Smooth muscle cell (in vitro differentiated cells): ENCODE results near the gene BFSP2. TPM values are rescaled to one million over a fixed set of nuclear protein-coding genes. Genes with fewer than 3 reads are reported as not detected.

ENCODE experiments used
- DNase-seq: peaks from one replicate; lab custom pipeline; 2025; ENCODE audit not compliant: unreplicated experiment; lab: John Stamatoyannopoulos, UW
- H2AFZ ChIP-seq: fragments of 200-600 bp; sonication (generic); 2 replicates; pipeline ENCODE4 v1.6.0; 2016; ENCODE audit warnings: antibody characterized with exemption, low read depth, mild to moderate bottlenecking
- H3F3A ChIP-seq: fragments of 200-600 bp; sonication (generic); 2 replicates; pipeline ENCODE4 v1.6.0; 2017; ENCODE audit warnings: antibody characterized with exemption, low read depth
- H3K27ac ChIP-seq: fragments of 200-600 bp; sonication (generic); 2 replicates; pipeline ENCODE4 v1.5.1; 2016; ENCODE audit warnings: low read depth, mild to moderate bottlenecking
- H3K27me3 ChIP-seq: fragments of 200-600 bp; sonication (generic); 2 replicates; pipeline ENCODE4 v1.6.1; 2016; ENCODE audit warnings: low read depth, mild to moderate bottlenecking
- H3K36me3 ChIP-seq: fragments of 200-600 bp; sonication (generic); 2 replicates; pipeline ENCODE4 v1.5.1; 2016; ENCODE audit warnings: low read depth
- H3K4me1 ChIP-seq: fragments of 200-600 bp; sonication (generic); 2 replicates; pipeline ENCODE4 v1.5.1; 2016; ENCODE audit warnings: low read depth
- H3K4me2 ChIP-seq: fragments of 200-600 bp; sonication (generic); 2 replicates; pipeline ENCODE4 v1.6.0; 2016; ENCODE audit warnings: mild to moderate bottlenecking
- H3K4me3 ChIP-seq: fragments of 200-600 bp; sonication (generic); 2 replicates; pipeline ENCODE4 v1.5.1; 2016; ENCODE audit warnings: mild to moderate bottlenecking
- H3K79me2 ChIP-seq: fragments of 200-600 bp; sonication (generic); 2 replicates; pipeline ENCODE4 v1.6.0; 2016; ENCODE audit warnings: low read depth, mild to moderate bottlenecking
- H3K9ac ChIP-seq: fragments of 200-600 bp; sonication (generic); 2 replicates; pipeline ENCODE4 v1.6.0; 2016; ENCODE audit warnings: low read depth
- H3K9me3 ChIP-seq: fragments of 200-600 bp; sonication (generic); replicated peaks from 2 replicates; pipeline ENCODE4 v1.5.1; 2016; ENCODE audit warnings: low read depth
- H4K20me1 ChIP-seq: fragments of 200-600 bp; sonication (generic); 2 replicates; pipeline ENCODE4 v1.6.0; 2016; ENCODE audit warnings: low read depth
- CTCF ChIP-seq: fragments of 200-600 bp; sonication (generic); IDR thresholded peaks from 2 replicates; pipeline ENCODE4 v1.5.1; 2017; ENCODE audit warnings: borderline replicate concordance, mild to moderate bottlenecking, antibody characterized with exemption; ENCODE audit not compliant: insufficient read depth, poor library complexity, severe bottlenecking
- WGBS: methylation state at CpG from one replicate; pipeline ENCODE4 v1.1.7; 2016; ENCODE audit warnings: low lambda C conversion rate; 5-methylcytosine and 5-hydroxymethylcytosine counted together
- polyA plus RNA-seq: library from polyadenylated mRNA; unstranded; fragments of >200 nt; fragmentation: Nextera tagmentation; extraction: Ambion mirVana; gene quantifications from 2 replicates; pipeline ENCODE4 v1.2.1, GENCODE V29; 2016
- total RNA-seq: library from RNA; depleted of rRNA; stranded (reverse); fragments of >200 nt; gene quantifications from 2 replicates; pipeline ENCODE4 v1.2.3, GENCODE V29; 2014

Gene BFSP2
- total and polyA plus RNA-seq, 2 experiments from 2014 or later: not detected

GRCh38 chr3:133368371-133369067, 31.3 kb upstream of the BFSP2 start:
- DNase-seq: no peak
- Histone ChIP-seq H3K4me2 (no peak overlapping the region), H2AFZ (no peak overlapping the region), H3K9ac (no peak overlapping the region), H4K20me1 (no peaks in the 10 kb centered on the region), H3K27me3 (no peaks in the 10 kb centered on the region), H3K79me2 (no peaks in the 10 kb centered on the region), H3K4me3 (no peak overlapping the region), H3K36me3 (no peaks in the 10 kb centered on the region), H3K27ac (no peak overlapping the region), H3F3A (no peaks in the 10 kb centered on the region), H3K9me3 (no peaks in the 10 kb centered on the region), H3K4me1 (no peaks in the 10 kb centered on the region)
- 87% methylated on average over 4 of the region's 4 CpGs for WGBS
- no peak for TF ChIP-seq CTCF

- Histone ChIP-seq H3K9ac (no peak overlapping the region), H3K79me2 (no peaks in the 10 kb centered on the region), H3K36me3 (no peaks in the 10 kb centered on the region), H2AFZ (no peak overlapping the region), H3K4me3 (no peak overlapping the region), H3K4me2 (no peak overlapping the region), H3K9me3 (no peaks in the 10 kb centered on the region), H3K4me1 (peaks cover 3% of the 10 kb centered on the region), H3K27me3 (no peaks in the 10 kb centered on the region), H3K27ac (no peak overlapping the region), H4K20me1 (no peaks in the 10 kb centered on the region), H3F3A (no peaks in the 10 kb centered on the region)
- 96% methylated on average over 9 of the region's 9 CpGs for WGBS
- no peak for TF ChIP-seq CTCF
- no peak for DNase-seq
These were observed 30.8 kb upstream of the BFSP2 start for GRCh38 chr3:133369068-133369440.

- Histone ChIP-seq H3F3A (no peaks in the 10 kb centered on the region), H3K79me2 (no peaks in the 10 kb centered on the region), H3K4me1 (peaks cover 11% of the 10 kb centered on the region), H3K4me2 (no peak overlapping the region), H3K27ac (no peak overlapping the region), H3K4me3 (no peak overlapping the region), H3K9ac (no peak overlapping the region), H4K20me1 (no peaks in the 10 kb centered on the region), H3K36me3 (no peaks in the 10 kb centered on the region), H3K27me3 (no peaks in the 10 kb centered on the region), H2AFZ (no peak overlapping the region), H3K9me3 (no peaks in the 10 kb centered on the region)
- 90% methylated on average over 2 of the region's 2 CpGs for WGBS
- TF ChIP-seq CTCF: no peak
- DNase-seq: no peak
These were observed 28.7 kb upstream of the BFSP2 start for GRCh38 chr3:133371181-133371580.

DNA sequence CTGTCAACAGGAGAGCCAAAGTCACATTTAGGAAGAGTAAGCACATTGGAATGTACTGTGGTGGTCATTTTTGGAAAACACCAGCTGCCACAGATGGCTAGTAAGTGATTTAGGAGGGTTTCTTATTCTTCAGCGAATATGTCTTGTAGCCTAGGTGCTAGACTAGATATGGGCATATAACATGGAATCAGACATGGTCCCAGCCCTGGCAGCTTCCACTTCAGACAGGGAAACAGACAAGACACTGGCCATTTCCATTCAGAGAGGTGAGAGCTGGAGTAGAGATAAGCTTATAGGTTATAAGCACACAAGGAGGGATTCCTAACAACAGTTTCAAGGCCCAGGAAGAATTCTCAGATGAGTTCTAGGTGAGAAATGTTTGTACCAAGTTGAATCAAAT, 28.2 kb upstream of the BFSP2 start:
- no peaks in the 10 kb centered on the region for H3K36me3 ChIP-seq
- H3K27me3 ChIP-seq: no peaks in the 10 kb centered on the region
- no peak for TF ChIP-seq CTCF
- no peaks in the 10 kb centered on the region for H4K20me1 ChIP-seq
- no peak overlapping the region for H3K9ac ChIP-seq
- H3K27ac ChIP-seq: no peak overlapping the region
- H3K4me2 ChIP-seq: no peak overlapping the region
- H3K79me2 ChIP-seq: no peaks in the 10 kb centered on the region
- no peak overlapping the region for H2AFZ ChIP-seq
- no peak overlapping the region for H3K4me3 ChIP-seq
- peaks cover 11% of the 10 kb centered on the region for H3K4me1 ChIP-seq
- no peak for DNase-seq
- H3F3A ChIP-seq: no peaks in the 10 kb centered on the region
- 100% methylated on average over 1 of the region's 1 CpG for WGBS
- H3K9me3 ChIP-seq: no peaks in the 10 kb centered on the region
